NCI-H1417 treated with DMSO at 0.1 percent for 48 hours (cell line): ENCODE data around the gene BMP8A.
"Not testable (repeated sequence)": the region's sequence is repeated elsewhere in the genome, so short reads cannot be mapped to it uniquely, and the experiment has no call there.

Experiments
- DNase-seq: peaks from one replicate; lab custom pipeline; 2025; lab: John Stamatoyannopoulos, UW

The BMP8A gene

GRCh38 chr1:39491146-39491921 is at the start of gene BMP8A:
TSS of gene BMP8A (plus strand) at chr1:39491636. CDS start at chr1:39491992, 356 bp downstream.
- peak; percentile 11 for DNase-seq

GRCh38 chr1:39441797-39442196 is 49.6 kb upstream of the BMP8A start:
- no peak for DNase-seq

- no peak for DNase-seq
These were observed 45.9 kb upstream of the BMP8A start for GRCh38 chr1:39445573-39445972.

- DNase-seq, result no peak
These were observed 44.4 kb upstream of the BMP8A start for GRCh38 chr1:39446986-39447567.

- not testable (repeated sequence) for DNase-seq
These were observed 41.4 kb upstream of the BMP8A start for GRCh38 chr1:39450041-39450440.

- no peak for DNase-seq
These were observed 40.4 kb upstream of the BMP8A start for GRCh38 chr1:39450956-39451606.

GRCh38 chr1:39452081-39452480 is 39.4 kb upstream of the BMP8A start:
- no peak for DNase-seq

- DNase-seq, result no peak
These were observed 38.9 kb upstream of the BMP8A start for GRCh38 chr1:39452540-39452939.

- no peak for DNase-seq
These were observed 37.8 kb upstream of the BMP8A start for GRCh38 chr1:39453603-39454002.

- DNase-seq, result no peak
These were observed 32.4 kb upstream of the BMP8A start for GRCh38 chr1:39458991-39459390.

GRCh38 chr1:39462074-39462473 is 29.4 kb upstream of the BMP8A start:
- no peak for DNase-seq

- no peak for DNase-seq
These were observed 24.9 kb upstream of the BMP8A start for GRCh38 chr1:39466413-39467107.

GRCh38 chr1:39467108-39467720 is 24.2 kb upstream of the BMP8A start:
- DNase-seq, result not testable (repeated sequence)

- DNase-seq, result no peak
These were observed 22.3 kb upstream of the BMP8A start for GRCh38 chr1:39469150-39469549.

- no peak for DNase-seq
These were observed 21.4 kb upstream of the BMP8A start for GRCh38 chr1:39470040-39470439.

- DNase-seq, result no peak
These were observed 18.6 kb upstream of the BMP8A start for GRCh38 chr1:39472826-39473225.

GRCh38 chr1:39473324-39473723 is 18.1 kb upstream of the BMP8A start:
- DNase-seq, result no peak

- no peak for DNase-seq
These were observed 16.6 kb upstream of the BMP8A start for GRCh38 chr1:39474810-39475209.

- DNase-seq, result not testable (repeated sequence)
These were observed 15.9 kb upstream of the BMP8A start for GRCh38 chr1:39475551-39475950.

GRCh38 chr1:39478126-39478915 is 13.1 kb upstream of the BMP8A start:
- DNase-seq, result no peak

- no peak for DNase-seq
These were observed 10.1 kb upstream of the BMP8A start for GRCh38 chr1:39481289-39481688.
